Raji (cell line): ENCODE data around the gene SORL1.

Source experiments
- POLR2A ChIP-seq: IDR thresholded peaks from 2 replicates; pipeline ENCODE4 v1.6.1; 2011; ENCODE audit warnings: low read depth, low read length, control low read depth; ENCODE audit not compliant: insufficient read depth

The SORL1 gene

GRCh38 chr11:121606354-121606753 lies 154.2 kb downstream of the SORL1 start:
- TF ChIP-seq POLR2A, result no peak

- no peak for TF ChIP-seq POLR2A
Measured at GRCh38 chr11:121607341-121607740, 155.2 kb downstream of the SORL1 start.

- no peak for TF ChIP-seq POLR2A
Measured at GRCh38 chr11:121608545-121609098, 156.5 kb downstream of the SORL1 start.

GRCh38 chr11:121610706-121611105 lies 158.6 kb downstream of the SORL1 start:
- TF ChIP-seq POLR2A, result no peak

GRCh38 chr11:121611242-121611641 lies 159.1 kb downstream of the SORL1 start:
- no peak for TF ChIP-seq POLR2A

GRCh38 chr11:121613724-121614123 lies 161.6 kb downstream of the SORL1 start:
- TF ChIP-seq POLR2A, result no peak

- no peak for TF ChIP-seq POLR2A
Measured at GRCh38 chr11:121614636-121615240, 162.6 kb downstream of the SORL1 start.

- TF ChIP-seq POLR2A, result no peak
Measured at GRCh38 chr11:121615501-121615900, 163.4 kb downstream of the SORL1 start.

- no peak for TF ChIP-seq POLR2A
Measured at GRCh38 chr11:121618516-121618915, 166.4 kb downstream of the SORL1 start.

GRCh38 chr11:121625777-121626506 lies 173.8 kb downstream of the SORL1 start:
- TF ChIP-seq POLR2A, result no peak

GRCh38 chr11:121626507-121626875 lies 174.4 kb downstream of the SORL1 start:
- TF ChIP-seq POLR2A, result no peak

GRCh38 chr11:121626980-121627379 lies 174.9 kb downstream of the SORL1 start:
- TF ChIP-seq POLR2A, result no peak

GRCh38 chr11:121630041-121630440 lies 177.9 kb downstream of the SORL1 start:
- no peak for TF ChIP-seq POLR2A

GRCh38 chr11:121631456-121631855 lies 179.3 kb downstream of the SORL1 start:
- no peak for TF ChIP-seq POLR2A

- TF ChIP-seq POLR2A, result no peak
Measured at GRCh38 chr11:121634273-121634672, 182.2 kb downstream of the SORL1 start.

GRCh38 chr11:121634889-121635288 lies 182.8 kb downstream of the SORL1 start:
- no peak for TF ChIP-seq POLR2A
